ENCODE results near the gene IFT88. TPM values are rescaled to one million over a fixed set of nuclear protein-coding genes. Genes with fewer than 3 reads are reported as not detected.
A peak's percentile ranks its signal among the peaks of the same experiment; 100 is the strongest.

The IFT88 gene
- total RNA-seq, 1 experiment from 2014 or later: 5.2 TPM

GRCh38 chr13:20729633-20730585 is 163.0 kb downstream of the IFT88 start:
- H3K27ac Mint-ChIP-seq: peak overlapping the region in 1 of 3 experiments; percentile 50; a peak in 2 of 7 replicates
- H3K27ac ChIP-seq (ENCODE audit: insufficient read length, low read depth, low read length): no peak overlapping the region
- H2BK12ac ChIP-seq (ENCODE audit: insufficient read length, low read depth, low read length): no peak overlapping the region
- no peak overlapping the region for H4K8ac ChIP-seq (replicated peaks; ENCODE audit: insufficient read length, low read depth, low read length)
- DNase-seq: no peak
- H3K23ac ChIP-seq (ENCODE audit: insufficient read length, low read depth, low read length): no peak overlapping the region
- no peak overlapping the region for H3K4me2 ChIP-seq (ENCODE audit: insufficient read depth, insufficient read length, low read length)
- no peaks in the 10 kb centered on the region for H3K23me2 ChIP-seq (ENCODE audit: insufficient read length, low read depth, low read length, poor library complexity, severe bottlenecking)
- H2BK15ac ChIP-seq (ENCODE audit: low read depth, low read length): no peak overlapping the region
- TF ChIP-seq CTCF (conservative IDR thresholded peaks at IDR 0.05): no peak
- H3K14ac ChIP-seq (ENCODE audit: insufficient read depth, low read length): no peak overlapping the region
- H3K79me1 ChIP-seq (ENCODE audit: insufficient read depth, low read depth, low read length, poor library complexity, severe bottlenecking): no peaks in the 10 kb centered on the region
- no peak overlapping the region for H2BK120ac ChIP-seq (ENCODE audit: low read depth, low read length, poor library complexity, severe bottlenecking)
- H3K9me3 ChIP-seq (ENCODE audit: control insufficient read depth, low read depth, low read length): no peaks in the 10 kb centered on the region
- H2BK20ac ChIP-seq (ENCODE audit: low read depth, low read length, poor library complexity, severe bottlenecking): no peak overlapping the region
- H2AFZ ChIP-seq (ENCODE audit: low read length): no peak overlapping the region
- peaks cover 0 to 4% (median 1%) of the 10 kb centered on the region in 3 experiments; a peak in 1 of 7 replicates for H3K36me3 Mint-ChIP-seq (ENCODE audit: insufficient read depth in 1 of 3, low read depth in 3 of 3)
- peak overlapping the region; percentile 74 for H3K18ac ChIP-seq (ENCODE audit: insufficient read length, low read depth, low read length)
- H3K27me3 Mint-ChIP-seq (ENCODE audit: low read depth): no peaks in the 10 kb centered on the region; the same call in 1 of the 2 replicates
- H4K5ac ChIP-seq (ENCODE audit: insufficient read length, low read depth, low read length): no peak overlapping the region
- no peaks in the 10 kb centered on the region for H3K9me3 Mint-ChIP-seq
- no peaks in the 10 kb centered on the region for H3K27me3 ChIP-seq (ENCODE audit: insufficient read depth, low read length)
- no peak overlapping the region for H2BK5ac ChIP-seq (ENCODE audit: insufficient read length, low read length)
- no peak overlapping the region for H3T11ph ChIP-seq (ENCODE audit: low read length)
- H2AK5ac ChIP-seq (ENCODE audit: insufficient read length, low read length): no peak overlapping the region
- no peaks in the 10 kb centered on the region for H3K4me1 ChIP-seq (ENCODE audit: insufficient read depth, low read length)
- no peak overlapping the region for H3K56ac ChIP-seq (ENCODE audit: insufficient read length, low read depth, low read length)
- no peak overlapping the region for H4K91ac ChIP-seq (ENCODE audit: insufficient read length, low read depth, low read length)
- H3K4ac ChIP-seq (ENCODE audit: low read depth, low read length): no peak overlapping the region
- no peaks in the 10 kb centered on the region for H3K79me2 ChIP-seq (ENCODE audit: insufficient read depth, low read length)
- no peaks in the 10 kb centered on the region for H4K20me1 ChIP-seq (ENCODE audit: control insufficient read depth, insufficient read depth, insufficient read length)
- no peak overlapping the region for H3K4me3 Mint-ChIP-seq
- H3K9ac ChIP-seq (ENCODE audit: extremely low read depth, insufficient read length, low read length): no peak overlapping the region
- H3K4me1 Mint-ChIP-seq: no peaks in the 10 kb centered on the region
- no CpG with 5 or more reads among the region's 33 CpGs for WGBS (ENCODE audit: extremely low coverage, insufficient read length, low lambda C conversion rate)

All from H9 (cell line).